GM11168 (cell line): ENCODE data around the gene GMPR2.

Experiments used
- in situ Hi-C: fragments of 300-500 bp; cut with MboI; formaldehyde crosslinking; loops from one replicate; pipeline ENCODE4 v1.12.0; 2022; ENCODE audit warnings: low sequenced_read_pairs; ENCODE audit not compliant: unreplicated experiment

Gene GMPR2

GRCh38 chr14:24281636-24282035 lies 48.9 kb downstream of the GMPR2 start:
- in situ Hi-C loops = no loop called here

GRCh38 chr14:24282736-24283135 lies 50.0 kb downstream of the GMPR2 start:
- in situ Hi-C loops = no loop called here

DNA sequence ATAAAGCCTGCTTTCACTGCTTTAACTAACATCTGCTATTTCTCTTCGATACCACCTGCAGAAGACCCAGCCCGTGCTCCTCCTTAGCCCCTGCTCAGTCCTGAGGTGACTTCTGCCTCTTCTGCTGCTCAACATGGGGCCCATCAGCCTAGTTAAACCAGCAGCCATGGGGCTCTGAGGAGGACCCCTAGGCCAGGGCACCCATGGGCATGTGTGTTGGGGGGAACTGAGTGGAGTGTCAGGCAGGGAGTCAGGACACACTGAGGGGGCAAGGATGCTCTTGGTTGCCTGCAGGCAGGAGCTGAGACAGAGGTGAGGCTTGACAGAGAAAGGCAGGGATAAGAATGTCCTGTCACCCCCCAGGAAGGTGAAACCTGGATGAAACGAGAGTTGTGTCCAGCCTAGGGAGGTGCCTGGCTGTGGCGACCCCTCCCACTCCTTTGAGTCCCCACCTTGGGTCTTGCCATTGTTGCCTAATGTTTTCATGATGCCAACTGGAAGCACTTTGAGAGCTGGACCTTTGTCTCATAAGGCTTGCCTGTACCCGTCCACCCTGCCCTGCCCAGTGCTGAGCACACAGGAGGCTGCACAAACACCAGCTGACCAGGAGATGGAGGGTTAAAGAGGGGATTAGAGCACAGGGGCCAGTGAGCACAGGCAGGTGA lies 51.2 kb downstream of the GMPR2 start:
- in situ Hi-C loops = no loop called here

DNA sequence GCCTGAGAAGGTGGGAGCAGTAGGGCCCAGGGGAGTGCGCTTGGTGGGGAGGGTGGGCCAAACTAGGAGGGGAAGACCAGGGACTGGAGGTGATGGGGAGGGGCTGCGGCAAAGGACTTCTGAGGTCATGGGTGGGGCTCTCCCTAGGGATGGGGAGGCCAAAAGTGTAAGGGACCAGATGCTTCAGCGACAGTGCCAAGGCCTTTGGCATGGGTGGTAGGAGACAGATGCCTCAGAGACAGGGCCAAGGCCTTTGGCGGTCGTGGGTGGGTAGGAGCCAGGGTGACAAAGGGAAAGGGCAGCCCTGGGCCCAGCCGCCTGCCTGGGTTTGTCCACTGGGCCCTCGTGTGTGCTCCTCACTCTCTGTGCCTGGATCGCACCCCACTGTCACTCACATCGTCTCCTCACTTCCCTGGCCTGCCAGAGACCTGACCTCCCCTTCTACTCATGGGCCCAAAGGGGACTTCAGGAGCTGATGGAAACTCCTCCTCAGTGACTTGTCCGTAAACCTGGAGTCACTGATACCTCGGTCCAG lies 51.8 kb downstream of the GMPR2 start:
- in situ Hi-C loops = no loop called here

GRCh38 chr14:24285351-24285750 lies 52.6 kb downstream of the GMPR2 start:
- in situ Hi-C loops = no loop called here

DNA sequence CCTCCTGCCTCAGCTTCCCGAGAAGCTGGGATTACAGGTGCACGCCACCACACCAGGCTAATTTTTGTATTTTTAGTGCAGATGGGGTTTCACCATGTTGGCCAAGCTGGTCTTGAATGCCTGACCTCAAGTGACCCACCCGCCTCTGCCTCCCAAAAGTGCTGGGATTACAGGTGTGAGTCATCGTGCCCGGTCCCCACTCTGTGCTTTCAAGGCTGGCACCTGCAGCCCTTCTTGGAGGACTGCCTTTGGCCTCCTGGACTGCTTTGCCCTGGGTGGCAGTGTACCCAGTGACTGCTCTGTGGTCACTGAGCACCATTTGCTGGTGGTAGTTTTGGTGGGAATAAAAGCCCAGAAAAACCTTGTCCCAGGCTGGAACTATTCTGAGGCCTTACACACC lies 54.3 kb downstream of the GMPR2 start:
- in situ Hi-C loops = no loop called here
